Mesendoderm (in vitro differentiated cells): Measurements from ENCODE around the gene TPSD1.
"Not testable (repeated sequence)": the region's sequence is repeated elsewhere in the genome, so short reads cannot be mapped to it uniquely, and the experiment has no call there.

Experiments used
- DNase-seq: peaks from one replicate; pipeline ENCODE4 v3.0.0; 2013
- H2AK5ac ChIP-seq: 2 replicates; pipeline ENCODE4 v1.6.1; 2013; ENCODE audit warnings: low read length, inconsistent platforms
- H2BK120ac ChIP-seq: 2 replicates; pipeline ENCODE4 v1.6.1; 2013; ENCODE audit warnings: low read depth, mild to moderate bottlenecking, low read length, moderate library complexity, mixed read lengths
- H2BK15ac ChIP-seq: replicated peaks from 2 replicates; pipeline ENCODE4 v1.6.1; 2013; ENCODE audit warnings: low read depth, mild to moderate bottlenecking, moderate library complexity
- H2BK5ac ChIP-seq: 2 replicates; pipeline ENCODE4 v1.6.1; 2013; ENCODE audit warnings: low read length, inconsistent platforms
- H3K18ac ChIP-seq: 2 replicates; pipeline ENCODE4 v1.6.1; 2013; ENCODE audit warnings: mild to moderate bottlenecking, low read length, mixed read lengths
- H3K23ac ChIP-seq: one replicate; pipeline ENCODE4 v1.6.1; 2013; ENCODE audit warnings: low read length
- H3K27ac ChIP-seq: 2 replicates; pipeline ENCODE4 v1.5.1; 2013; ENCODE audit warnings: low read depth, mild to moderate bottlenecking, inconsistent platforms, low read length, moderate library complexity
- H3K27me3 ChIP-seq: 2 replicates; pipeline ENCODE4 v1.6.1; 2013; ENCODE audit warnings: low read length, control low read depth, mild to moderate bottlenecking, inconsistent platforms; ENCODE audit not compliant: insufficient read depth, poor library complexity
- H3K36me3 ChIP-seq: 2 replicates; pipeline ENCODE4 v1.6.1; 2013; ENCODE audit warnings: low read length, inconsistent platforms; ENCODE audit not compliant: control insufficient read depth, insufficient read depth
- H3K4ac ChIP-seq: one replicate; pipeline ENCODE4 v1.6.1; 2013; ENCODE audit warnings: low read depth, mild to moderate bottlenecking, low read length, moderate library complexity
- H3K4me1 ChIP-seq: 2 replicates; pipeline ENCODE4 v1.6.1; 2013; ENCODE audit warnings: low read depth, low read length, inconsistent platforms; ENCODE audit not compliant: control insufficient read depth
- H3K4me2 ChIP-seq: 2 replicates; pipeline ENCODE4 v1.6.1; 2013; ENCODE audit warnings: low read length
- H3K4me3 ChIP-seq: 2 replicates; pipeline ENCODE4 v1.5.1; 2013; ENCODE audit warnings: mild to moderate bottlenecking, low read length
- H3K56ac ChIP-seq: one replicate; pipeline ENCODE4 v1.6.1; 2013; ENCODE audit warnings: low read length
- H3K79me1 ChIP-seq: 2 replicates; pipeline ENCODE4 v1.6.1; 2013; ENCODE audit warnings: low read length, inconsistent platforms
- H3K79me2 ChIP-seq: 2 replicates; pipeline ENCODE4 v1.6.1; 2013; ENCODE audit warnings: mild to moderate bottlenecking, low read length; ENCODE audit not compliant: control insufficient read depth, insufficient read depth
- H3K9ac ChIP-seq: 2 replicates; pipeline ENCODE4 v1.6.1; 2013; ENCODE audit warnings: low read length, inconsistent platforms
- H4K5ac ChIP-seq: one replicate; pipeline ENCODE4 v1.6.1; 2013; ENCODE audit warnings: low read length
- H4K8ac ChIP-seq: one replicate; pipeline ENCODE4 v1.6.1; 2013; ENCODE audit warnings: low read depth, mild to moderate bottlenecking, control low read depth, low read length, moderate library complexity
- WGBS: extraction: QIAGEN DNeasy Blood & Tissue Kit; methylation state at CpG from one replicate; pipeline ENCODE4 v1.1.7; 2013; ENCODE audit warnings: low lambda C conversion rate, missing lambda C conversion rate; ENCODE audit not compliant: insufficient coverage; ENCODE audit errors: extremely low coverage; 5-methylcytosine and 5-hydroxymethylcytosine counted together

TPSD1 gene

GRCh38 chr16:1289477-1289866 is 33.6 kb downstream of the TPSD1 start:
- Histone ChIP-seq H2AK5ac (no peak overlapping the region), H2BK5ac (no peak overlapping the region), H3K4me3 (no peak overlapping the region), H2BK120ac (no peak overlapping the region), H2BK15ac (no peak overlapping the region), H3K4me1 (no peaks in the 10 kb centered on the region), H3K4me2 (peak overlapping the region; percentile 48), H3K23ac (no peak overlapping the region), H3K79me1 (no peaks in the 10 kb centered on the region), H3K36me3 (no peaks in the 10 kb centered on the region), H4K8ac (no peak overlapping the region), H3K79me2 (no peaks in the 10 kb centered on the region), H3K27me3 (no peaks in the 10 kb centered on the region), H3K18ac (no peak overlapping the region), H3K9ac (no peak overlapping the region), H3K56ac (no peak overlapping the region), H3K4ac (no peak overlapping the region), H3K27ac (no peak overlapping the region), H4K5ac (no peak overlapping the region)
- no CpG with 5 or more reads among the region's 17 CpGs for WGBS
- no peak for DNase-seq

- Histone ChIP-seq H3K4me1 (no peaks in the 10 kb centered on the region), H3K79me2 (no peaks in the 10 kb centered on the region), H2BK120ac (no peak overlapping the region), H3K23ac (no peak overlapping the region), H3K18ac (no peak overlapping the region), H2AK5ac (no peak overlapping the region), H3K4ac (no peak overlapping the region), H2BK5ac (no peak overlapping the region), H3K56ac (no peak overlapping the region), H3K9ac (no peak overlapping the region), H3K27me3 (no peaks in the 10 kb centered on the region), H3K4me2 (no peak overlapping the region), H4K8ac (no peak overlapping the region), H3K4me3 (no peak overlapping the region), H4K5ac (no peak overlapping the region), H2BK15ac (no peak overlapping the region), H3K79me1 (no peaks in the 10 kb centered on the region), H3K27ac (no peak overlapping the region), H3K36me3 (no peaks in the 10 kb centered on the region)
- no CpG with 5 or more reads among the region's 22 CpGs for WGBS
- DNase-seq = no peak
These were observed 34.2 kb downstream of the TPSD1 start for GRCh38 chr16:1290063-1290501.

GRCh38 chr16:1290860-1291575 is 35.1 kb downstream of the TPSD1 start:
- Histone ChIP-seq H2AK5ac (no peak overlapping the region), H3K79me1 (no peaks in the 10 kb centered on the region), H3K4me1 (no peaks in the 10 kb centered on the region), H2BK15ac (no peak overlapping the region), H3K27me3 (no peaks in the 10 kb centered on the region), H3K23ac (no peak overlapping the region), H2BK5ac (no peak overlapping the region), H3K36me3 (no peaks in the 10 kb centered on the region), H3K56ac (no peak overlapping the region), H3K27ac (no peak overlapping the region), H3K4me3 (no peak overlapping the region), H3K4me2 (no peak overlapping the region), H3K79me2 (no peaks in the 10 kb centered on the region), H2BK120ac (no peak overlapping the region), H3K18ac (no peak overlapping the region), H4K5ac (no peak overlapping the region), H3K4ac (no peak overlapping the region), H3K9ac (no peak overlapping the region), H4K8ac (no peak overlapping the region)
- no CpG with 5 or more reads among the region's 29 CpGs for WGBS
- no peak for DNase-seq

GRCh38 chr16:1291576-1291974 is 35.7 kb downstream of the TPSD1 start:
- no peak overlapping the region for H4K8ac ChIP-seq
- no peak overlapping the region for H2AK5ac ChIP-seq
- no peak overlapping the region for H3K9ac ChIP-seq
- DNase-seq = no peak
- no peak overlapping the region for H2BK120ac ChIP-seq
- no peak overlapping the region for H3K4me3 ChIP-seq
- H3K56ac ChIP-seq = no peak overlapping the region
- no peak overlapping the region for H3K18ac ChIP-seq
- no peaks in the 10 kb centered on the region for H3K36me3 ChIP-seq
- H4K5ac ChIP-seq = no peak overlapping the region
- H3K79me1 ChIP-seq = no peaks in the 10 kb centered on the region
- H2BK5ac ChIP-seq = no peak overlapping the region
- H3K4ac ChIP-seq = no peak overlapping the region
- no peak overlapping the region for H3K27ac ChIP-seq
- no CpG with 5 or more reads among the region's 17 CpGs for WGBS
- H3K23ac ChIP-seq = no peak overlapping the region
- H3K27me3 ChIP-seq = no peaks in the 10 kb centered on the region
- H2BK15ac ChIP-seq = no peak overlapping the region
- no peaks in the 10 kb centered on the region for H3K4me1 ChIP-seq
- H3K79me2 ChIP-seq = no peaks in the 10 kb centered on the region
- no peak overlapping the region for H3K4me2 ChIP-seq

- not testable (repeated sequence) for H3K4ac ChIP-seq, H3K4me2 ChIP-seq, H3K79me1 ChIP-seq, H3K4me3 ChIP-seq, DNase-seq, H3K4me1 ChIP-seq, H3K27me3 ChIP-seq, H2BK15ac ChIP-seq, H2AK5ac ChIP-seq, H3K27ac ChIP-seq, H3K56ac ChIP-seq, H2BK5ac ChIP-seq, H3K36me3 ChIP-seq, H2BK120ac ChIP-seq, H3K23ac ChIP-seq, H3K9ac ChIP-seq, H4K5ac ChIP-seq, H4K8ac ChIP-seq, H3K18ac ChIP-seq, H3K79me2 ChIP-seq
- no CpG with 5 or more reads among the region's 6 CpGs for WGBS
These were observed 36.3 kb downstream of the TPSD1 start for GRCh38 chr16:1292208-1292607.

- H3K27me3 ChIP-seq, H3K9ac ChIP-seq, H2BK15ac ChIP-seq, H3K36me3 ChIP-seq, H3K79me1 ChIP-seq, H3K23ac ChIP-seq, H2BK5ac ChIP-seq, DNase-seq, H3K4me3 ChIP-seq, H3K79me2 ChIP-seq, H3K4ac ChIP-seq, H3K56ac ChIP-seq, H3K27ac ChIP-seq, H2AK5ac ChIP-seq, H4K5ac ChIP-seq, H3K18ac ChIP-seq, H2BK120ac ChIP-seq, H3K4me2 ChIP-seq, H3K4me1 ChIP-seq, H4K8ac ChIP-seq: not testable (repeated sequence)
- WGBS = no CpG with 5 or more reads among the region's 8 CpGs
These were observed 36.9 kb downstream of the TPSD1 start for GRCh38 chr16:1292808-1293207.
